BLaER1 treated with 17β-estradiol and CSF1 and Interleukin-3, amounts not matched to agents 10 nM and 100 nM (cell line): ENCODE data around the gene AOC1.
"Not testable (repeated sequence)": the region's sequence is repeated elsewhere in the genome, so short reads cannot be mapped to it uniquely, and the experiment has no call there.

Experiments
- H3K27ac ChIP-seq, 11 experiments: shearing (Covaris generic); formaldehyde crosslinking; 2 replicates each; pipeline ENCODE4 v1.8.1; 2022
- H3K27me3 ChIP-seq, 11 experiments: shearing (Covaris generic); formaldehyde crosslinking; 2 replicates each; pipeline ENCODE4 v1.8.1; 2022
- H3K36me3 ChIP-seq, 11 experiments: shearing (Covaris generic); formaldehyde crosslinking; 2 replicates each; pipeline ENCODE4 v1.8.1; 2022
- H3K4me1 ChIP-seq, 10 experiments: shearing (Covaris generic); formaldehyde crosslinking; 2 replicates each; pipeline ENCODE4 v1.8.1; 2022
- H3K4me2 ChIP-seq, 11 experiments: shearing (Covaris generic); formaldehyde crosslinking; 2 replicates each; pipeline ENCODE4 v1.8.1; 2022
- H3K4me3 ChIP-seq, 10 experiments: shearing (Covaris generic); formaldehyde crosslinking; 2 replicates each; pipeline ENCODE4 v1.8.1; 2022
- H3K9ac ChIP-seq, 11 experiments: shearing (Covaris generic); formaldehyde crosslinking; 2 replicates each; pipeline ENCODE4 v1.8.1; 2022
- H3K9me3 ChIP-seq, 11 experiments: shearing (Covaris generic); formaldehyde crosslinking; replicated peaks in 1 of 11; 2 replicates each; pipeline ENCODE4 v1.8.1; 2022
- H4K20me1 ChIP-seq, 11 experiments: shearing (Covaris generic); formaldehyde crosslinking; 2 replicates each; pipeline ENCODE4 v1.8.1; 2022
- Cebpa-rat ChIP-seq, 11 experiments: shearing (Covaris generic); IDR thresholded peaks; 2 replicates each; pipeline ENCODE4 v1.8.1; 2022

Gene AOC1

DNA sequence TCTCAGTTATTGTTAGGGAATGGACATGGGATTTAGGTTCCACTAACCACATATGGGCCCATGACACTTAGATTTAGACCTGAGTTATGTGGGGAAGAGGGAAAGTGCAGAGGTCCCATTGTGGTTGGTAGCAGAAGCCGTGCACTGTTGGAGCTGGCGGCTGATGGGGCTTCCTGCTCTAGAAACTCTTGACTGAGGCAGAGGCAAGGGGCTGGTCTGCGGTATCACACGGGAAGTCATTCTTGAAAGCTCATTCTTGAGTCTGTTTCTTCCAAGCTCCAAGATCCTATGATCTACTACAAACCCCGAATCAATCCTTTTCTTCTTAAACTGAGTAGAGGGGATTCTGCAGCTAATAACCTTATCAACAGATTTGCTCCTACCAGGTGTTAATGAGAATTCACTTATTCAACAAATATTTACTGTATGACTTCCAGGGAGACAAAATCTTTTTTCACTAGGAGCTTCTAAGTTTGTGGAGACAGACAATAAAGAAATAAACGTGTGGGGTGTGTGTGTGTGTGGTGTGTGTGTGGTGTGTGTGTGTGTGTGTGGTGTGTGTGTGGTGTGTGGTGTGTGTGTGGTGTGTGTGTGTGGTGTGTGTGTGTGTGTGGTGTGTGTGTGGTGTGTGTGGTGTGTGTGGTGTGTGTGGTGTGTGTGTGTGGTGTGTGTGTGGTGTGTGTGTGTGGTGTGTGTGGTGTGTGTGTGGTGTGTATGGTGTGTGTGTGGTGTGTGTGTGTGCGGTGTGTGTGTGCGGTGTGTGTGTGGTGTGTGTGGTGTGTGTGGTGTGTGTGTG lies 57.1 kb downstream of the AOC1 start:
- Histone ChIP-seq H3K9ac (no peak overlapping the region), H3K27ac (no peak overlapping the region), H4K20me1 (no peaks in the 10 kb centered on the region), H3K4me2 (peak overlapping the region in 6 of 11 experiments; percentile 0 to 33 (median 23); a peak in 7 of 22 replicates), H3K9me3 (no peaks in the 10 kb centered on the region), H3K4me1 (peaks cover 0 to 22% (median 9%) of the 10 kb centered on the region in 10 experiments; a peak in 13 of 20 replicates), H3K36me3 (no peaks in the 10 kb centered on the region), H3K27me3 (no peaks in the 10 kb centered on the region), H3K4me3 (no peak overlapping the region)
- no peak for TF ChIP-seq Cebpa-rat (IDR thresholded peaks at IDR 0.05)

DNA sequence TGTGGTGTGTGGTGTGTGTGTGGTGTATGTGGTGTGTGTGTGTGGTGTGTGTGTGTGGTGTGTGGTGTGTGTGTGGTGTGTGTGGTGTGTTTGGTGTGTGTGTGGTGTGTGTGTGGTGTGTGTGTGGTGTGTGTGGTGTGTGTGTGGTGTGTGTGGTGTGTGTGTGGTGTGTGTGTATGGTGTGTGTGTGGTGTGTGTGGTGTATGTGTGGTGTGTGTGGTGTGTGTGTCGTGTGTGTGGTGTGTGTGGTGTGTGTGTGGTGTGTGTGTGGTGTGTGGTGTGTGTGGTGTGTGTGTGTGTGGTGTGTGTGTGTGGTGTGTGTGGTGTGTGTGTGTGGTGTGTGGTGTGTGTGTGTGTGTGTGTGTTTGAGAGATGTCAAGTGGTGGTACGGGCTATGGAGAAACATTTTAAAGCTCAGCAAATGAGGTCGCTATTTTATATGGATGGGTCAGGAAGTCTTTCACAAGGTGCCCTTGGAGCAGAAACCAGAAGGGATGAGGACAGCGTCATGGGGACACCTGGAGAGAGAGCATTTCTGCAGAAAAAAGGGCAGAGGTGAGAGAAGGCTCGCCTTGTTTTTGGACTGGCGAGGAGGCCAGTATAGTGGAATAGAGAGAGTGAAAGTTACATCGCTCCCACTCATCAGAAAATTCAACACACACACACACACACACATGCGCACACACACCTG lies 58.1 kb downstream of the AOC1 start:
- H4K20me1 ChIP-seq, H3K27me3 ChIP-seq, H3K27ac ChIP-seq, H3K9ac ChIP-seq, H3K4me3 ChIP-seq, H3K9me3 ChIP-seq, H3K36me3 ChIP-seq, H3K4me2 ChIP-seq: not testable (repeated sequence)
- peaks cover 0 to 22% (median 9%) of the 10 kb centered on the region in 10 experiments; a peak in 12 of 20 replicates for H3K4me1 ChIP-seq

- Histone ChIP-seq H3K4me3 (no peak overlapping the region), H3K4me2 (no peak overlapping the region), H3K4me1 (peaks cover 0 to 22% (median 9%) of the 10 kb centered on the region in 10 experiments; a peak in 12 of 20 replicates), H3K9me3 (no peaks in the 10 kb centered on the region), H4K20me1 (no peaks in the 10 kb centered on the region), H3K27ac (no peak overlapping the region), H3K36me3 (no peaks in the 10 kb centered on the region), H3K9ac (no peak overlapping the region), H3K27me3 (no peaks in the 10 kb centered on the region)
- no peak for TF ChIP-seq Cebpa-rat (IDR thresholded peaks at IDR 0.05)
Measured at GRCh38 chr7:150910996-150911422, 58.7 kb downstream of the AOC1 start.
